HG03159 (cell line): Measurements from ENCODE around the gene TRA2B.

ENCODE experiments used
- ATAC-seq: cut with Tn5 transposase; IDR thresholded peaks from one replicate; pipeline ENCODE4 v1.9.1; 2021; ENCODE audit warnings: mild to moderate bottlenecking, moderate library complexity; ENCODE audit not compliant: unreplicated experiment

Gene TRA2B

DNA sequence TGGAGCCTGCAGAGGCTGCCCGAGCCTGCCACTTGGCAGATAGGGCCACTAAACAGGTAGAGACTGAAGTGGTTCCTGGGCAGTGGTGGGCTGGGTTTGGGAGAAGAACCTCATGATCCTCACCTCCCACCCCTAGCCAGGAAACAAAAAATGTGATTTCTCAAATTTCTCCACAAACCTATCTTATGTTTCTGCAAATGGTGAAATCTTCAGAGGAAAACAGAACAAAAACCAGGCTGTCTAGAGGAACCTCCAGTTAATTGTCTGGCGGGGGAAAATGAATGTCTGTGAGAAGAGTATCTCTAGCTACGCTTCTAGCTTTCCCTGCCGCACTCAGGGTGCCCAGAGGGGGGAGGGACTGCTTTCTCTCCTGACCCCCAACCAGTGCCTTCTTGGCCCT is 55.9 kb downstream of the TRA2B start:
- no peak for ATAC-seq

DNA sequence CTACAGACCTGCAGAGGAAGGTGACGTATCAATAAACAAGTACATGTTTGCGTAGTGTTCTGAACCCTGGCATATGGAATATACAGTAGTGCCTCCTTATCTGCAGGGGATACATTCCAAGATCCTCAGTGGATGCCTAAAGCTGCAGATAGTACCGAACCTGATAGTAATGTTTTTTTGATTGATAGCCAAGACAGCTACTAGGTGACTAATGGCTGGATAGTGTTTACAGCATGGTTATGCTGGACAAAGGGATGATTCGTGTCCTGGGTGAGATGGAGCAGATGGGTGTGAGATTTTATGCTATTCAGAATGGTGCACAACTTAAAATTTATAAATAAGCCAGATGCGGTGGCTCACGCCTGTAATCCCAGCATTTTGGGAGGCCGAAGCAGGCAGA is 57.2 kb downstream of the TRA2B start:
- ATAC-seq = no peak

DNA sequence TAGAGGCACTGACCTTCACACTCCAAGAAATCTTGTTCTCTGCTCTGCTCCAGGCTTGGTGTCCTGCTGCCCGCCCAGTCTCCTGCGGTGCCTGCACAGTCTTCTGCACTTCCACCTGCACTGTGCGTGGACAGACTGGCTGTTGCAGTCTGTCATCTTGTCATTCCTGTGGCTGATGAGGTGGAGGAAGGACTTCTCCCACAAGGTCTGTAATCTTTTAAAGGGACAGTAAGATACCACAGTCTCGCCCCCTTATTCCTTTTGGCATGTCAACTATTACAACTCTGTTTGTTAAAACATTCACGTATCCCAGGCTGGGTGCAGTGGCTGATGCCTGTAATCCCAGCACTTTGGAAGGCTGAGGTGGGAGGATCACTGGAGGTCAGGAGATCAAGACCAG is 58.9 kb downstream of the TRA2B start:
- no peak for ATAC-seq

DNA sequence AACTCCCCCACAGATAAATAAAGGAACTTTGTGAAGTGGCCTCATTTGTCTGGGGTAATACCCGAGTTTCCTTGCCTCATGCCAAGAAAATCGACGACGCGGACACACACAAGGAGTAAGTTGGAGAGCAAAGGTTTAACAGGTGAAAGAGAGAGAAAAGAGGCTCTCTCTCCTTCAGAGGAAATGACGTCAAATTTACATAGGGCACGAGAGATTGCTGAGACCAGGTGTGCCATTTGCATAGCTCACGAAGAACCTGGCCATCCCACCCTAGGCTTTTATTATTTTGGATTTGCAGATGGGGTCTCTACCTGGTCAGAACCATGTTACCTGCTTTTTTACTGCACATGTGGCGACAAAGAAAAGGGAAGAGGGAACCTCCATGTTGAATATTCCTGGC is 63.7 kb downstream of the TRA2B start:
- no peak for ATAC-seq

DNA sequence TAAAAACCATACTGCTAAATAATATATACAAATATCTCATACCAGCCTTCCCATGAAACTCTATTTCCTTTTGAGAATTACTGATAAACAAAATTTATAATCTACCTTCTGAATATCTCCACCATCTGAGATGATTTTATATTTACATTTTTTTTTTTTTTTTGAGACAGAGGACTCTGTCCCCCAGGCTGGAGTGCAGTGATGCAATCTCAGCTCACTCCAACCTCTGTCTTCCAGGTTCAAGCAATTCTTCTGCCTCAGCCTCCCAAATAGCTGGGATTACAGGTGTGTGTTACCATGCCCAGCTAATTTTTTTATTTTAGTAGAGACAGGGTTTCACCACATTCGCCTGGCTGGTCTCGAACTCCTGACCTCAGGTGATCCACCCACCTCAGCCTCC is 70.2 kb downstream of the TRA2B start:
- ATAC-seq = no peak

DNA sequence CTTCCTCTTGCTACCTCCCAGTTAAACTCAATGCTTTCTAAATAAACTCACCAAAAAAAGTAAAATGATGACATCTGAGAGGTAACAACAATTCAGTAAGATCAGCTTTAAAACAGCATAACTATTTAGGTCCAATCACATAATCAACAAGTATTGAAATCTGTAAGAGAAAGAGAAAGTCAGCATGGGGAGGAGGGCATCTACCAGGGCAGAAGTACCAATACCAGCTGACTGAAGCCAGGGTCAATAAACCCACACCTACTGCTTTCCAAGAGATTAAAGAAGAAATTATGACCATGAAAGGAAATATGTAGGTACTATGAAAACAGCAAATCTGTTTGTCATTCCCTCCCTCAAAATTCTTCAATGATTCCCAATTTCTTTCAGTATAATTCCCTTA is 70.8 kb downstream of the TRA2B start:
- no peak for ATAC-seq

DNA sequence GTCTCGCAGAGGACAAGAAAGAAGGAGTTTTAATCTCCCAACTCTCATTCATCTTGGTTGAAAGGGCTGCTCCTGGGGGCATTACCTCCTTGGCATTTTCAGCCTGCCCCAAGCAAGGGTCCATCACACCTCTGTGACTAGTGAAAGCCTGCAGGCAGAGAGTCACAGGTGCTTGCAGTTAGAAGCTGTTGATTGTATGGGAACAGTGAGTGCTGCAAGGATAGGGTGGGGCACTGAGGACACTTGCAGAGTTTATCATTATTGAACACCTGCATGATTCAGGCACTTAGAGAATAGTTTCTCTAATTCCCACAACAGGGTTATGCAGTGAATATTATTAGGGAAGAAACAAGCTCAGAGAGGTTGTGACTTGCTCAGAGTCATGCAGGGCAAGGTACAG is 71.3 kb downstream of the TRA2B start:
- no peak for ATAC-seq
